HepG2 (cell line): ENCODE data around the gene SEC14L2. TPM values are rescaled to one million over a fixed set of nuclear protein-coding genes. Genes with fewer than 3 reads are reported as not detected.
A peak's percentile ranks its signal among the peaks of the same experiment; 100 is the strongest.

Source experiments
- CBX1 ChIP-seq: IDR thresholded peaks from one replicate; pipeline ENCODE4 v1.6.1; 2016; ENCODE audit warnings: antibody characterized with exemption, low read depth
- FOXA1 ChIP-seq, 2 experiments: fragments of 450-650 bp in 1 of 2; sonication (generic) in 1 of 2; formaldehyde crosslinking in 1 of 2; IDR thresholded peaks; 2 replicates each; pipeline versions ENCODE4 v1.4.0 to v1.6.1; 2016 to 2020; ENCODE audit warnings: missing genetic modification reagents in 1 of 2
- GABPA ChIP-seq, 2 experiments: IDR thresholded peaks; 2 replicates each; pipeline ENCODE4 v1.6.1; 2011 to 2016; ENCODE audit warnings: low read depth in 2 of 2, low read length in 1 of 2, missing biosample characterization in 1 of 2, missing genetic modification characterization in 1 of 2
- KDM6A ChIP-seq: IDR thresholded peaks from 2 replicates; pipeline ENCODE4 v1.6.1; 2016; ENCODE audit warnings: low read depth
- NONO ChIP-seq, 2 experiments: fragments of 450-650 bp in 1 of 2; sonication (generic) in 1 of 2; formaldehyde crosslinking in 1 of 2; IDR thresholded peaks in 1 of 2; conservative IDR thresholded peaks in 1 of 2; 2 replicates each; pipeline versions ENCODE4 v1.6.1 to v1.8.0; 2017 to 2022; ENCODE audit warnings: mild to moderate bottlenecking in 1 of 2, missing genetic modification reagents in 1 of 2, moderate library complexity in 1 of 2
- NR2C2 ChIP-seq: sonication (generic); formaldehyde crosslinking; IDR thresholded peaks from 2 replicates; pipeline ENCODE4 v1.4.0; 2020; ENCODE audit warnings: missing genetic modification reagents, mild to moderate bottlenecking, moderate library complexity, borderline replicate concordance
- PHF5A ChIP-seq: IDR thresholded peaks from one replicate; pipeline ENCODE4 v1.6.1; 2018; ENCODE audit warnings: low read depth, missing genetic modification reagents; ENCODE audit not compliant: unreplicated experiment
- WIZ ChIP-seq: sonication (generic); formaldehyde crosslinking; IDR thresholded peaks from 2 replicates; pipeline ENCODE4 v1.5.1; 2020; ENCODE audit warnings: mild to moderate bottlenecking, missing genetic modification reagents
- YEATS4 ChIP-seq: sonication (generic); formaldehyde crosslinking; IDR thresholded peaks from 2 replicates; pipeline ENCODE4 v1.4.0; 2020; ENCODE audit warnings: missing genetic modification reagents, borderline replicate concordance
- YY1 ChIP-seq: IDR thresholded peaks from 2 replicates; pipeline ENCODE4 v1.6.1; 2011; ENCODE audit warnings: low read length, low read depth, moderate library complexity, mild to moderate bottlenecking; ENCODE audit not compliant: insufficient read depth, insufficient replicate concordance
- ZNF142 ChIP-seq: sonication (generic); formaldehyde crosslinking; IDR thresholded peaks from 2 replicates; pipeline ENCODE4 v1.4.0; 2020; ENCODE audit warnings: missing genetic modification reagents
- ZNF292 ChIP-seq: sonication (generic); formaldehyde crosslinking; IDR thresholded peaks from 2 replicates; pipeline ENCODE4 v1.8.1; 2022; ENCODE audit warnings: mild to moderate bottlenecking, low read depth, missing genetic modification reagents, borderline replicate concordance
- ZNF556 ChIP-seq: sonication (generic); formaldehyde crosslinking; IDR thresholded peaks from 2 replicates; pipeline ENCODE4 v1.4.0; 2020; ENCODE audit warnings: mild to moderate bottlenecking, missing genetic modification reagents, borderline replicate concordance
- ZNF879 ChIP-seq: sonication (generic); formaldehyde crosslinking; IDR thresholded peaks from 2 replicates; pipeline ENCODE4 v1.8.1; 2023; ENCODE audit warnings: missing genetic modification reagents
- polyA plus RNA-seq, 8 experiments: library from polyadenylated mRNA; depleted of rRNA in 3 of 8; stranded (reverse) in 7 of 8; unstranded in 1 of 8; fragments of >200 nt; fragmentation: Illumina TruSeq in 4 of 8; extraction: Trizol in 4 of 8; gene quantifications; 2 replicates each; pipeline versions ENCODE4 v1.2.1 to v1.2.3, GENCODE V29; 2011 to 2016; ENCODE audit warnings: low read depth in 4 of 8, missing spikeins in 1 of 8, mixed read lengths in 1 of 8; ENCODE audit not compliant: insufficient read depth in 1 of 8
- total RNA-seq, 5 experiments: library from RNA; depleted of rRNA; stranded (reverse); fragments of >200 nt; fragmentation: Illumina TruSeq; extraction: Trizol; gene quantifications; 2 replicates each; pipeline ENCODE4 v1.2.3, GENCODE V29; 2016; ENCODE audit warnings: low read depth in 1 of 5
- TF ChIP-seq, protein P1 (sequence below): sonication (generic); formaldehyde crosslinking; conservative IDR thresholded peaks from 2 replicates; pipeline ENCODE4 v1.4.0; 2020; ENCODE audit warnings: missing genetic modification reagents
- TF ChIP-seq, protein P2 (sequence below): sonication (generic); formaldehyde crosslinking; IDR thresholded peaks from 2 replicates; pipeline ENCODE4 v1.4.0; 2020; ENCODE audit warnings: missing genetic modification reagents

The SEC14L2 gene
- total and polyA plus RNA-seq, 2 of the 13 experiments (the other 11 are each of a cell fraction or from before 2014, with no cell fraction given) = 4.1 to 5.1 TPM

DNA sequence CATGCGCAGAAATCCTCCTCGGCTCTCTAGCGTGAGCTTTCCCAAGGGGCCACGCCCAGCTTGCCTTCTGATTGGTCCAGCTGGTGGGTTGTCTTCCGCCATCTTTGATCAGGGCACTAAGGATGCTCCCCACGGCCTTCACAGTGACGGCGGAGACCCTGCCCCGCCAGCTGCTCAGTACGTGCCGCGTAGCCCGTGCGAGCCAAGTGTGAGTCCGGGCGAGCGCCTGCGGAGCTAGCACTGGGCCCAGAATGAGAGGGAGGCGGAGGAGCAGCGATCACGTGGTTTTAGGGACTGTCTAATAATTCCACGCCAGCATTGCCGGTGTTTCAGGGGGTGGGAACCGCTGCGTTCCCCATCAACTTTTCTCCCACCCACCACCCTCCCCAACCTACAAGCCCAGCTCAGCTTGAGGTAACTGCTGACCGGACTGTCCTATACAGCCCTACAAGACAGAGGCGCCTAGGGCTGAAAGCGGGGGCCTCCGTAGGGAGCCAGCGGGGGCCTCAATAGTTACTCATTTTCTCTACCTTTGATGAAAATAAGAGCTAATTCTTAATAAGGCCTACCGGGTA, 27.2 kb downstream of the SEC14L2 start (continued):
- peak; percentile 86 for TF ChIP-seq NR2C2 (CRISPR knock-in tag)
- TF ChIP-seq FOXA1 (IDR thresholded peaks at IDR 0.05) = no peak
- TF ChIP-seq FOXA1 (CRISPR knock-in tag; IDR thresholded peaks at IDR 0.05) = no peak
- TF ChIP-seq ZNF556 (CRISPR knock-in tag) = no peak; the same call in 1 of the 2 replicates
- TF ChIP-seq KDM6A (CRISPR knock-in tag) = no peak
- TF ChIP-seq ZNF142 (CRISPR knock-in tag) = no peak
- TF ChIP-seq, protein P1, sequence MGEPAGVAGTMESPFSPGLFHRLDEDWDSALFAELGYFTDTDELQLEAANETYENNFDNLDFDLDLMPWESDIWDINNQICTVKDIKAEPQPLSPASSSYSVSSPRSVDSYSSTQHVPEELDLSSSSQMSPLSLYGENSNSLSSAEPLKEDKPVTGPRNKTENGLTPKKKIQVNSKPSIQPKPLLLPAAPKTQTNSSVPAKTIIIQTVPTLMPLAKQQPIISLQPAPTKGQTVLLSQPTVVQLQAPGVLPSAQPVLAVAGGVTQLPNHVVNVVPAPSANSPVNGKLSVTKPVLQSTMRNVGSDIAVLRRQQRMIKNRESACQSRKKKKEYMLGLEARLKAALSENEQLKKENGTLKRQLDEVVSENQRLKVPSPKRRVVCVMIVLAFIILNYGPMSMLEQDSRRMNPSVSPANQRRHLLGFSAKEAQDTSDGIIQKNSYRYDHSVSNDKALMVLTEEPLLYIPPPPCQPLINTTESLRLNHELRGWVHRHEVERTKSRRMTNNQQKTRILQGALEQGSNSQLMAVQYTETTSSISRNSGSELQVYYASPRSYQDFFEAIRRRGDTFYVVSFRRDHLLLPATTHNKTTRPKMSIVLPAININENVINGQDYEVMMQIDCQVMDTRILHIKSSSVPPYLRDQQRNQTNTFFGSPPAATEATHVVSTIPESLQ (CRISPR knock-in tag) = no peak
- TF ChIP-seq CBX1 = no peak
- no peak for TF ChIP-seq PHF5A (CRISPR knock-in tag)
- TF ChIP-seq, protein P2, sequence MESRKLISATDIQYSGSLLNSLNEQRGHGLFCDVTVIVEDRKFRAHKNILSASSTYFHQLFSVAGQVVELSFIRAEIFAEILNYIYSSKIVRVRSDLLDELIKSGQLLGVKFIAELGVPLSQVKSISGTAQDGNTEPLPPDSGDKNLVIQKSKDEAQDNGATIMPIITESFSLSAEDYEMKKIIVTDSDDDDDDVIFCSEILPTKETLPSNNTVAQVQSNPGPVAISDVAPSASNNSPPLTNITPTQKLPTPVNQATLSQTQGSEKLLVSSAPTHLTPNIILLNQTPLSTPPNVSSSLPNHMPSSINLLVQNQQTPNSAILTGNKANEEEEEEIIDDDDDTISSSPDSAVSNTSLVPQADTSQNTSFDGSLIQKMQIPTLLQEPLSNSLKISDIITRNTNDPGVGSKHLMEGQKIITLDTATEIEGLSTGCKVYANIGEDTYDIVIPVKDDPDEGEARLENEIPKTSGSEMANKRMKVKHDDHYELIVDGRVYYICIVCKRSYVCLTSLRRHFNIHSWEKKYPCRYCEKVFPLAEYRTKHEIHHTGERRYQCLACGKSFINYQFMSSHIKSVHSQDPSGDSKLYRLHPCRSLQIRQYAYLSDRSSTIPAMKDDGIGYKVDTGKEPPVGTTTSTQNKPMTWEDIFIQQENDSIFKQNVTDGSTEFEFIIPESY = peak; percentile 38; the same call in 1 of the 2 replicates
- peak; percentile 99 for TF ChIP-seq YY1
- TF ChIP-seq WIZ (CRISPR knock-in tag) = no peak
- TF ChIP-seq YEATS4 (CRISPR knock-in tag) = peak; percentile 90
- TF ChIP-seq ZNF879 (CRISPR knock-in tag) = peak; percentile 76; the same call in 1 of the 2 replicates
- no peak for TF ChIP-seq ZNF292
- no peak for TF ChIP-seq NONO (IDR thresholded peaks at IDR 0.05)
- TF ChIP-seq NONO (CRISPR knock-in tag; conservative IDR thresholded peaks at IDR 0.05) = peak; percentile 93
- TF ChIP-seq GABPA (IDR thresholded peaks at IDR 0.05; ENCODE audit: low read depth, low read length) = no peak
- TF ChIP-seq GABPA (CRISPR knock-in tag; IDR thresholded peaks at IDR 0.05; ENCODE audit: low read depth) = peak; percentile 69
